Stimulated activated CD4-positive, alpha-beta T cell treated with anti-CD3 and anti-CD28 coated beads, TNF-alpha, amount 100 ng/mL, for 4 hours (primary cell): ENCODE data around the gene NIPAL3.
"Not testable (repeated sequence)": the region's sequence is repeated elsewhere in the genome, so short reads cannot be mapped to it uniquely, and the experiment has no call there.

Source experiments
- DNase-seq, 3 experiments: peaks; one replicate each; pipeline ENCODE4 v3.0.0-alpha.2; 2020; ENCODE audit warnings: low read depth in 3 of 3

The NIPAL3 gene

DNA sequence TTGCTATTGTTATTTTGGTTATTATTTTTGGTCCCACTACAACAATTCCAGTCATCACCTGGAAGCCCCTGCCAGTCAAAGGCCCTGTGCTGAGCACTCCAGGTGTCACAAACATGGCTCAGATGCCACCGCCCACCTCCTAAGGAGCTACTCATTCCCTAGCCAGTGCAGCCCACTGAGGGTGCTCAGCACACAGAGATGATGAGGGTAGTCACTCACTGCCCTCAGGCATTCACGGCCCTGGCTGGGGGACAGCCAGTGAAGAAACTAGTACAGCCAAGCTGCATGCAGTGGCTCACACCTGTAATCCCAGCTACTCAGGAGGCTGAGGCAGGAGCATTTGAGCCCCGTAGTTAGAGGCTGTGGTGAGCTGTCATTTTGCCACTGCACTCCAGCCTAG is 42.3 kb downstream of the NIPAL3 start:
- DNase-seq, result no peak

DNA sequence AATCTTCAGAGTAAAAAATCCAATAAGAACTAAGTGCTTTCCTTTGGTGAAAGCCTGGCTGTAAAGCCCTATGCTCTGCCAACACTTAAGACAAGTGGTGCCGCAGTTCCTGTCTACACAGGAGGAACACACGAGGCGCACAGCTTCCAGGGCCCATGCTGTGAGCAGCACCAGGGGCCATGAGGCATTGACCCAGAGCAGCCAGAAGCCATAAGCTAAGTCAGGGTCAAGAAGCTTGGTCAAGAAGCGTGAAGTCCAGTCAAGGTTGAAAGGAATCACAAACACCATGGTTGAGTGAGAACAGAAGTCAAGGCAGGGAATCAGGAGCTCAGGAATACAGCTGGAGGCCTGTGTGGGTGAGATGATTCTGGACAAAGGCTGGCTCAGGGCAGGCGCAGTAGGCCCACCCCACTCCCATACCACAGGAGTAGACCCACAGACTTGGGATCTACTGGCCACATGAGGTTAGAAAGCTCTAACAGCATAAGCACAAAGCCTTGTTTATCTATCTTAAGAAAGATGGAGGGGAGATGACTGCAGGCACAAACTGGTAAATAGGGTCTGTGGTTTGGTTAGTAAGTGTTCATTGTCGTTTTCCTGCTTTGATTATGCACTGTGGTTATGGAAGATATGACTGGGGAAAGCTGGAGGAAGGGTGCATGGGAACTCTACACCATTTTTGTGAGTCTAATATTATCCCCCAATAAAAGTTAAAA is 44.1 kb downstream of the NIPAL3 start:
- no peak for DNase-seq

- not testable (repeated sequence) for DNase-seq
These were observed 46.5 kb downstream of the NIPAL3 start for GRCh38 chr1:24462128-24462527.

DNA sequence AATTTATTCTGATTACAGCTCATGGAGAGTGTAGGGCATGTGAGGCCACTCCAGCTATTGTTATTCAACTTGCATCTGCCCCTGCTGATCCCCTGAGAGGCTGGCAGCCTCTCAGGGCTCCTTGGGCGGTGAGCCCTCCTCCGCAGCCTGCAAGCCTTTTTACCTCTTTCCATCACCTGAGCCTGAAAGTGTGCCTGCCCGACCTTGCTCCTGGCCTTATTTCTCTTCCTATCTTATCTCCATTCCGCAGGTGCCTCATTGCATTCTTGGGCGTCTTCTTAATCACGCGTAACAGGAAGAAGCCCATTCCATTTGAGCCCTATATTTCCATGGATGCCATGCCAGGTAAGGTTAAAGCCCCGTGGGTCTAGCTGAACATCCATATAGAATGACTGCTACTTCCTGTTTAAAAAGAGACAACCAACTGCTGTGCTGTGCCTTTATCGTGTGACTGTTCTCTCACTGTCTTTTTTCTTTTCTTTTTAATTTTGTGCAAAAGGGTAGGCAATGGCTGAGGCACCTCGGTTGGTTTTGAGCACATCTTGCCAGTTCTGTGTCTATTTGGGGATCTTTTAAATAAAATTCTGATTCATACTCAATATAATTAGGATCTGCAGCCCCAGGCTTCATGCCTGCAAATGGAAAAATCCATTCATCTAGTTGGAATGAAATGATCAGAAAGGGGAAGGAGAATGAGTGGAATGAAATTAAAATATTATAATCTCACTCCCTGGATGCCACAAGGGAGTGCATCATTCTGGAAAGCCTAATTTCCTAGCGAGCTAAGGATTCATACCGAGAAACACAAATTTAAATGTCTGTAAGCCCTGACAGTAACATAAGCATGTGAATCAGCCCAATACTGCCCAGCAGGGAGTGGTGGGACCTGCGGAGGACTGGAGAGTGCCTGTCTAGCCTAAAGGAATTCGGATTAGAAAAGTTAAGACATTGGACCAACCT is 48.5 kb downstream of the NIPAL3 start:
- DNase-seq, result no peak

GRCh38 chr1:24465099-24465498 is 49.5 kb downstream of the NIPAL3 start:
- DNase-seq, result no peak

DNA sequence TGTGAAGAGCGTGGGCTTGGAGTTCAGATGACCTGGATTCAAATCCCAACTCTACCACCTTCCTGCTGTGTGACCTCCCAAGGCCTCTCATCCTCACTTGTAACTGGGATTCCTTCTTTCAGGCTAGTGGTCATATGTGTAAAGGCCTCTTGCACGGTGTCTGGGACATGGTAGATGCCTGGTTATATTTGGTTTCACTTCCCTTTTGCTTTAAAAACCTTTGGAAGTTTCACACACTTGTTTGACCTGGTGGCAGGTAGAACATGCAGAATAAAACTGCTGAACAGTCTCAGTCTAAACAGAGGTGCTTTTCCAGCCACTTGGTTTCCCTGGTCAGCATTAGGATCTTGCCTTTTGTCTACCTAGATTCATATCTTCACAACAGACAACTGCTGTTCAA is 50.0 kb downstream of the NIPAL3 start:
- no peak for DNase-seq

DNA sequence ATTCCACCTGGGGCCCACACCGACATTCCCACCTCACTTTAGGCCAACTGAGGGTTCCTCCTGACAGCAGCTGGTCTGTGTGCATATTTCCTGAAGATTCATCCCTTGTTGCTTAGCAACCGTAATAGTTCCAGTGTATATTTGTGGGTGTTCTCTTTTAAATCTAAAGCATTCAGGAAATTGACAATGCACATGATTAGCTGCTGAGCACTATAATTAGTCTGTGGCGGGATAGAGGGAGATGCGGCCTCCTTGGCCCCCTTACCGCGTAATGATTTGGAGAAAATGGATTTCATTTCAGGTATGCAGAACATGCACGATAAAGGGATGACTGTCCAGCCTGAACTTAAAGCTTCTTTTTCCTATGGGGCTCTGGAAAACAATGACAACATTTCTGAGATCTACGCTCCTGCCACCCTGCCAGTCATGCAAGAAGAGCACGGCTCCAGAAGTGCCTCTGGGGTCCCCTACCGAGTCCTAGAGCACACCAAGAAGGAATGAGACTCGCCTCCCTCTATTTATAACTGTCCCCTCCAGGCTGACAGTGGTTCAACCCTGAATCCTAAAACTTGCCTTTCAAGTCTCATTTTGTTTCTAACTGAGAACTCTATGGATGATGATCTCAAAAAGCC is 53.2 kb downstream of the NIPAL3 start:
- DNase-seq, result no peak

- no peak for DNase-seq
These were observed 55.0 kb downstream of the NIPAL3 start for GRCh38 chr1:24470592-24470991.

GRCh38 chr1:24472527-24473251 is 57.1 kb downstream of the NIPAL3 start:
- no peak for DNase-seq

- DNase-seq, result no peak
These were observed 58.6 kb downstream of the NIPAL3 start for GRCh38 chr1:24474193-24474592.

DNA sequence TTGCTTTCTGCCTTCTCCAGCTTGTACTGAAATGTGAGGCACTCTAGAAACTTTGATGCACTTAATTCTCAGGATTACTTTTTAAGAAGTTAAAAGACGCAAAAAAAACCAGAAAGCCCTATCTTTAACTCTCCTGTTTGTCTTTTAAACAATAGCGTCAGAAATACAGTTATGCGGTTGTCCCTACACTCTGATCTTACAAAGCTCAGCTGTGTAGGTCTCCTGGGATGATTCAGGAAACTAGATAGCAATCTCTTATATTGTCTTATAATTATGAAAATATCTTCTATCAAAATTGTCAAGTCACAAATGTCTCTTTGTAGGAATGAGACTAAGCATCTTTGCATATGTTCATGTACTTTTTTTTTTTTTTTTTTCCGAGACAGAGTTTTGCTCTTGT is 60.1 kb downstream of the NIPAL3 start:
- DNase-seq, result no peak

- DNase-seq, result no peak
These were observed 61.0 kb downstream of the NIPAL3 start for GRCh38 chr1:24476571-24476970.

- DNase-seq, result no peak
These were observed 61.7 kb downstream of the NIPAL3 start for GRCh38 chr1:24477309-24477708.

DNA sequence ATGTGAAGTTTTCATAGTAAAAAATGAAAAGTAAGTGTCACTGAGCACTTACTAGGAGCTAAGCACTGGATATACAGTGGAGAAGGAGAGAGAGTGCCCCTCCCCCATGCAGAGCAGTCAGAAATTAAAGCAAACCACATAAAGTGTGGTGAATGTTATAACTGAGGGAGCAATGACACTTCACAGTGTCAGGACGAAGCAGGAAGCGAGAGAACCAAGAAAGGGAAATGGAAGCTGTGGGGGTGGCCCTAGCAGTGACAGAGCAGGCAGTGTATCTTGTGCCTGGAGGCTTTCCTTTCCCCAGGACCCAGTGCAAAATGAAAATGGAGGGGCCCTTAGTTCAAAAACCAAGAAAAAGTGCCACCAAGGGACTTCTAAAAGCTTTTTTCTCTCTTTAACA is 65.5 kb downstream of the NIPAL3 start:
- DNase-seq, result peak in 2 of 3 experiments; percentile 34 to 44

DNA sequence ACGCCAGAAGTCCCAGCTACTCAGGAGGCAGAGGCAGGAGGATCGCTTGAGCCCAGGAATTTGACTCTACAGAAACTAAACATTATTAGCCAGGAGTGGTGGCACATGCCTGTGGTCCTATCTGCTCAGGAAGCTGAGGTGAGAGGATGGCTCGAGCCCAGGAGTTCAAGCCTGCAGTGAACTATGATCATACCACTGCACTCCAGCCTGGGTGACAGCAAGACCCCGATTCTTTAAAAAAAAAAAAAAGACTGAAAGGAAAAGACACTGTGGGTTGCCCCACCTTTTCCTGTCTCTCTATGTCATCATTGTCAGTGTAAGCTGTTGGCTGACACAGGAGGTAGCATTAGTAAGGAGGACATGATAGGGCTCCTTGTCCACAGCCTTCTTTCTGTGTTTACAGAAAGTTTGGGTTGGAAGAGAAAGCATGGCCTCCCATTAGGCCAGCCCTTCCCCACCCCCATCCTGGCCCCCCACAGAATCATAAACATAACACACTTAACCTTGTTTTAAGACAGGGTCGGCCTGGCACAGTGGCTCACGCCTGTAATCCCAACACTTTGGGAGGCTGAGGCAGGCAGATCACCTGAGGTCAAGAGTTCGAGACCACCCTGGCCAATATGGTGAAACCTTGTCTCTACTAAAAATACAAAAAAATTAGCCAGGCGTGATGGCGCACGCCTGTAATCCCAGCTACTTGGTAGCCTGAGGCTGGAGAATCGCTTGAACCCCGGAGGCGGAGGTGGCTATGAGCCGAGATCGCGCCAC is 66.4 kb downstream of the NIPAL3 start:
- DNase-seq, result no peak

DNA sequence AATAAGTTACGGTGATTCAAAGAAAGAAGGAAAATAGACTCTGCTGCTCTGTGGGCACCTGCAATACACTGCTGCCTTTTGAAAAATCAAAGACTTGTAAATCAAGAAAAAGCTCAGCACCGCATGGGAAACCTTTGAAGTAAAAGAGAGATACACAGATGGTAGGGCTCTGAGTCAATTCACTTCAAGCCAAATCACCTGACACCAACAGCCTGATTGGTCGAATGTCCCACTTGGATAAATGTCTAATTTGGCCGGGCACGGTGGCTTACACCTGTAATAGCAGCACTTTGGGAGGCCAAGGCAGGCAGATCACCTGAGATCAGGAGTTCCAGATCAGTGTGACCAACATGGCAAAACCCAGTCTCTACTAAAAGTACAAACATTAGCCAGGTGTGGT is 67.8 kb downstream of the NIPAL3 start:
- no peak for DNase-seq

- DNase-seq, result no peak
These were observed 68.6 kb downstream of the NIPAL3 start for GRCh38 chr1:24484199-24484598.

GRCh38 chr1:24486331-24487065 is 70.9 kb downstream of the NIPAL3 start:
- DNase-seq, result no peak

- no peak for DNase-seq
These were observed 71.9 kb downstream of the NIPAL3 start for GRCh38 chr1:24487455-24487854.

DNA sequence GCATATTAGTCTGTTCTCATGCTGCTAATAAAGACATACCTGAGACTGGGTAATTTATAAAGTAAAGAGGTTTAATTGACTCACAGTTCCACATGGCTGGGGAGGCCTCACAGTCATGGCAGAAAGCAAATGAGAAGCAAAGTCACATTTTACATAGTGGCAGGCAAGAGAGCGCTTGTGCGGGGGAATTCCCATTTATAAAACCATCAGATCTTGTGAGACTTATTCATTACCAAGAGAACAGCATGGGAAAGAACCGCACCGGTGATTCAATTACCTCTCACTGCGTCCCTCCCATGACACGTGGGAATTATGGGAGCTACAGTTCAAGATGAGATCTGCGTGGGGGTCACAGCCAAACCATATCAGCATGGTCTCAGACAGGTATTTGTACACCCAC is 72.6 kb downstream of the NIPAL3 start:
- DNase-seq, result peak in 2 of 3 experiments; percentile 56 to 65
